ENCODE data around the gene MACROD2. TPM values are rescaled to one million over a fixed set of nuclear protein-coding genes. Genes with fewer than 3 reads are reported as not detected.

Gene MACROD2
- total RNA-seq, 4 donors from 2014 or later: 4.0 to 14.1 (median 10.4) TPM

- no peak for DNase-seq (ENCODE audit: low spot score in 2 of 2)
- no peak overlapping the region for H3K4me3 ChIP-seq
- WGBS, 2 donors: 98% methylated on average over 3 of the region's 3 CpGs
- no peak overlapping the region for H3K27ac ChIP-seq
- H3K27me3 ChIP-seq: no peaks in the 10 kb centered on the region
- H3K9me3 ChIP-seq: peaks cover 0 to 16% (median 0%) of the 10 kb centered on the region in 4 donors
- no peaks in the 10 kb centered on the region for H3K36me3 ChIP-seq
- TF ChIP-seq POLR2A (IDR thresholded peaks at IDR 0.05) (no peak), EP300 (IDR thresholded peaks at IDR 0.05) (no peak), CTCF (IDR thresholded peaks at IDR 0.05) (no peak)
- H3K4me1 ChIP-seq: no peaks in the 10 kb centered on the region
These were observed 1184.5 kb downstream of the MACROD2 start for GRCh38 chr20:15179781-15180180.

GRCh38 chr20:15185322-15185721, 1190.0 kb downstream of the MACROD2 start:
- H3K27ac ChIP-seq: no peak overlapping the region
- TF ChIP-seq CTCF (IDR thresholded peaks at IDR 0.05): no peak
- TF ChIP-seq POLR2A (IDR thresholded peaks at IDR 0.05): no peak
- TF ChIP-seq EP300 (IDR thresholded peaks at IDR 0.05): no peak
- no peak overlapping the region for H3K4me3 ChIP-seq
- DNase-seq (ENCODE audit: low spot score in 2 of 2): no peak
- H3K9me3 ChIP-seq: no peaks in the 10 kb centered on the region
- WGBS, 2 donors: 77 to 78% methylated on average over 3 of the region's 3 CpGs
- no peaks in the 10 kb centered on the region for H3K36me3 ChIP-seq
- no peaks in the 10 kb centered on the region for H3K27me3 ChIP-seq
- H3K4me1 ChIP-seq: no peaks in the 10 kb centered on the region

DNA sequence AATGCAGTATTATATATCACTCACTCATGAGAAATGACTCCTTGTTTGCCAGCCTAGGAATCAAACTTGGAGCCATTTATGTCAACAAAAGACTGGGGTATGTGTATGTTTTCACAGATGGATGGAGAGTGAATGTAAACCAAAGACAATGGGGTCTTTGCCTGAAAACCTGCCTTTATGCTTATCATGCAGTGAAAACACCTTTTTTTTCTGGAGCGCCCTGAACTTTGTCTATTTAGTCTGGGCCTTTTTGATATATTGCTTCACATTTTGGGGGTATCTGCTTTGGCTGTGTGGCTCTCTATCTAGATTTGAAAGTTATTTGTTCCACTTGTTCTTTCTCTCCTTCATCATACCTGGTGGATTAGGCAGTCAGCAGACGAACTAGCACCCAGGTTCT, 1190.6 kb downstream of the MACROD2 start:
- no peak for TF ChIP-seq POLR2A (IDR thresholded peaks at IDR 0.05)
- TF ChIP-seq CTCF (IDR thresholded peaks at IDR 0.05): no peak
- TF ChIP-seq EP300 (IDR thresholded peaks at IDR 0.05): no peak
- Histone ChIP-seq H3K27ac (no peak overlapping the region), H3K4me3 (no peak overlapping the region), H3K4me1 (no peaks in the 10 kb centered on the region), H3K9me3 (no peaks in the 10 kb centered on the region), H3K27me3 (no peaks in the 10 kb centered on the region), H3K36me3 (no peaks in the 10 kb centered on the region)
- 47 to 100% methylated on average over 2 of the region's 2 CpGs for WGBS, 2 donors
- DNase-seq (ENCODE audit: low spot score in 2 of 2): no peak

GRCh38 chr20:15187612-15188011, 1192.3 kb downstream of the MACROD2 start:
- Histone ChIP-seq H3K4me1 (no peaks in the 10 kb centered on the region), H3K36me3 (no peaks in the 10 kb centered on the region), H3K4me3 (no peak overlapping the region), H3K27ac (no peak overlapping the region), H3K27me3 (no peaks in the 10 kb centered on the region), H3K9me3 (no peaks in the 10 kb centered on the region)
- WGBS, 2 donors: 81 to 89% methylated on average over 1 of the region's 1 CpG
- TF ChIP-seq EP300 (IDR thresholded peaks at IDR 0.05) (no peak), CTCF (IDR thresholded peaks at IDR 0.05) (no peak)
- DNase-seq (ENCODE audit: low spot score in 2 of 2): no peak

GRCh38 chr20:15188415-15188814, 1193.1 kb downstream of the MACROD2 start:
- 76 to 82% methylated on average over 3 of the region's 3 CpGs for WGBS, 2 donors
- Histone ChIP-seq H3K27ac (no peak overlapping the region), H3K9me3 (no peaks in the 10 kb centered on the region), H3K27me3 (no peaks in the 10 kb centered on the region), H3K4me1 (no peaks in the 10 kb centered on the region), H3K36me3 (no peaks in the 10 kb centered on the region), H3K4me3 (no peak overlapping the region)
- no peak for TF ChIP-seq POLR2A (IDR thresholded peaks at IDR 0.05)
- no peak for TF ChIP-seq EP300 (IDR thresholded peaks at IDR 0.05)
- TF ChIP-seq CTCF (IDR thresholded peaks at IDR 0.05): no peak
- DNase-seq (ENCODE audit: low spot score in 2 of 2): no peak

Data from tibial nerve (tissue), 4 donors.